ENCODE measurements around the gene CADPS2.

CADPS2 gene

DNA sequence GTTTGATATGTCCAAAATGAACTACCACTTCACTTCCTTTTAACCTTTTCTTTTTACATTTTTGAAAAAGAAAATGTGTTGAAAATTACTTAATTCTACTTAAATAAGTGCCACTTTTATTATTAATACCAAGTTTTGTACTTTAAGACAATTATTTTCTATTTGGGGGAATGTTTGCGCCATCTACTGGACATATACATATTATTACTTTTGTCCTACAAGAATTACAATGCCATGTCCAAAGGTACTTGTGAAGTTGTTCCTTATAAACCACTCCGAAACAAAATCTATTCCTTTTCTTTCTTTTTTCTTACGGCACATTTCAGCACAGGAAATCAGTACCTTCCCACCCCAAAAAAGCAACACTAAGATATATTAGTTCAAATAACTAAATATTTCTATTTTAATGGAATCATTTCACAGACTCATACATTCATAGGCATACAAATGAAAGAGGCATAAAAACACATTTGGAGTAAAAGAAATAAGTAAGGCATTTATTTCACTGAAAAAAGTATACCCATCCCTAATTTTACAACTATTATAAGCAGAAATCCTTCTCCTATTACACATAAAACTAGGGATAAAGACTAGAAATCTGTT, 357.3 kb downstream of the CADPS2 start:
- H2AFZ ChIP-seq (ENCODE audit: low read length), result no peak overlapping the region
- H3K79me2 ChIP-seq (ENCODE audit: insufficient read depth, low read length), result no peaks in the 10 kb centered on the region
- no peaks in the 10 kb centered on the region for H3K36me3 ChIP-seq (ENCODE audit: insufficient read depth, low read length)
- H4K20me1 ChIP-seq (ENCODE audit: insufficient read depth, low read length), result no peaks in the 10 kb centered on the region
- H3K27me3 ChIP-seq (ENCODE audit: insufficient read depth, low read length), result no peaks in the 10 kb centered on the region
- H3F3A ChIP-seq (ENCODE audit: insufficient read depth, low read length), result no peaks in the 10 kb centered on the region
- H3K4me2 ChIP-seq (ENCODE audit: low read length), result no peak overlapping the region
- H3K9me2 ChIP-seq (ENCODE audit: low read depth, low read length), result no peaks in the 10 kb centered on the region
- H3K27ac ChIP-seq (ENCODE audit: low read depth, low read length, poor library complexity, severe bottlenecking), result no peak overlapping the region
- H3K4me1 ChIP-seq (ENCODE audit: insufficient read depth, low read length, severe bottlenecking), result no peaks in the 10 kb centered on the region
- no peak overlapping the region for H3K4me3 ChIP-seq (ENCODE audit: low read depth, low read length, poor library complexity, severe bottlenecking)
- no peaks in the 10 kb centered on the region for H3K9me3 ChIP-seq (ENCODE audit: low read length)
- TF ChIP-seq, protein P1, sequence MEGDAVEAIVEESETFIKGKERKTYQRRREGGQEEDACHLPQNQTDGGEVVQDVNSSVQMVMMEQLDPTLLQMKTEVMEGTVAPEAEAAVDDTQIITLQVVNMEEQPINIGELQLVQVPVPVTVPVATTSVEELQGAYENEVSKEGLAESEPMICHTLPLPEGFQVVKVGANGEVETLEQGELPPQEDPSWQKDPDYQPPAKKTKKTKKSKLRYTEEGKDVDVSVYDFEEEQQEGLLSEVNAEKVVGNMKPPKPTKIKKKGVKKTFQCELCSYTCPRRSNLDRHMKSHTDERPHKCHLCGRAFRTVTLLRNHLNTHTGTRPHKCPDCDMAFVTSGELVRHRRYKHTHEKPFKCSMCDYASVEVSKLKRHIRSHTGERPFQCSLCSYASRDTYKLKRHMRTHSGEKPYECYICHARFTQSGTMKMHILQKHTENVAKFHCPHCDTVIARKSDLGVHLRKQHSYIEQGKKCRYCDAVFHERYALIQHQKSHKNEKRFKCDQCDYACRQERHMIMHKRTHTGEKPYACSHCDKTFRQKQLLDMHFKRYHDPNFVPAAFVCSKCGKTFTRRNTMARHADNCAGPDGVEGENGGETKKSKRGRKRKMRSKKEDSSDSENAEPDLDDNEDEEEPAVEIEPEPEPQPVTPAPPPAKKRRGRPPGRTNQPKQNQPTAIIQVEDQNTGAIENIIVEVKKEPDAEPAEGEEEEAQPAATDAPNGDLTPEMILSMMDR (IDR thresholded peaks at IDR 0.05; ENCODE audit: low read length), result peak; percentile 80
- TF ChIP-seq EZH2 (IDR thresholded peaks at IDR 0.05; ENCODE audit: borderline replicate concordance, low read length), result no peak
- no peak overlapping the region for H3K9ac ChIP-seq (ENCODE audit: low read length)

DNA sequence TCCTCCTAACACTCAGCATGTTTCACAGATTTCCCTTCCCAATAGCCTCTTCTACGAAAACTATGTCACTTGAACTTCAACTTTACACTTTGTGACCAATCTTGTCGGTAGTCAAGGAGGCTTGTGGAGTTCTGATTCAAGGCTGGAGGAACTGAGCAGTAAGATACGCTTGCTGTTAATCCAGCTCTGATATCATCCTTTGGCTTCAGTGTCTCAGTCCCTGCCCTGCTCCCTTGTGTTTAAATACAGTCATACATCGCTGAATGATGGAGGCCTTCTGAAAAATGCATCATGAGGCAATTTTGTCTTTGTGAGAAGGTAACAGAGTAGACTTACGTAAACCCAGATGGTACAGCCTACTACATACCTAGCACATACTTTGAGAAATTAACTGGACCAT, 360.9 kb downstream of the CADPS2 start:
- Histone ChIP-seq H4K20me1 (ENCODE audit: insufficient read depth, low read length) (no peaks in the 10 kb centered on the region), H3K36me3 (ENCODE audit: insufficient read depth, low read length) (no peaks in the 10 kb centered on the region), H3K27ac (ENCODE audit: low read depth, low read length, poor library complexity, severe bottlenecking) (no peak overlapping the region), H3K27me3 (ENCODE audit: insufficient read depth, low read length) (no peaks in the 10 kb centered on the region; the same call in 1 of the 2 replicates), H3K9me3 (ENCODE audit: low read length) (no peaks in the 10 kb centered on the region), H3K9me2 (ENCODE audit: low read depth, low read length) (no peaks in the 10 kb centered on the region), H2AFZ (ENCODE audit: low read length) (no peak overlapping the region), H3F3A (ENCODE audit: insufficient read depth, low read length) (no peaks in the 10 kb centered on the region), H3K79me2 (ENCODE audit: insufficient read depth, low read length) (no peaks in the 10 kb centered on the region), H3K9ac (ENCODE audit: low read length) (no peak overlapping the region), H3K4me3 (ENCODE audit: low read depth, low read length, poor library complexity, severe bottlenecking) (no peak overlapping the region), H3K4me2 (ENCODE audit: low read length) (no peak overlapping the region), H3K4me1 (ENCODE audit: insufficient read depth, low read length, severe bottlenecking) (no peaks in the 10 kb centered on the region)
- TF ChIP-seq, protein P1 (IDR thresholded peaks at IDR 0.05; ENCODE audit: low read length), result no peak
- TF ChIP-seq EZH2 (IDR thresholded peaks at IDR 0.05; ENCODE audit: borderline replicate concordance, low read length), result no peak

DNA sequence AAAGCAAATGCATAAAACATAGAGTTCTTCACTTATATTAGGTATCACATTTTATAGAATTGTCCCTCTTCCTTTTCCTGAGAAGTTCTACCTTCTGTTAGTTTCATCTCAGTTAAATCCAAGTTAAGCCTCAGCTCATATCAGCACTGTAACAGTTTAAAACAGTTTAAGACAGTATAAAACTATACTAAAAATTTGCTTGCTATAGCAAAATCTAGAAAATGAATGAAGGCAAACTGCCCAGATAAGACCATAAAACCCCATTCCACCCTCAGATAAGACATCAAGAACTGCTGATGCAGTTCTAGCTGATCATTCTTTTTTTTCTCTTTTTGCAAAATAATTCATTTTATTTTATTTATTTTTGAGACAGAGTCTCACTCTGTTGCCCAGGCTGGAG, 364.5 kb downstream of the CADPS2 start:
- no peaks in the 10 kb centered on the region for H3K79me2 ChIP-seq (ENCODE audit: insufficient read depth, low read length)
- H3K9me2 ChIP-seq (ENCODE audit: low read depth, low read length), result no peaks in the 10 kb centered on the region
- no peak overlapping the region for H3K27ac ChIP-seq (ENCODE audit: low read depth, low read length, poor library complexity, severe bottlenecking)
- TF ChIP-seq, protein P1 (IDR thresholded peaks at IDR 0.05; ENCODE audit: low read length), result no peak
- TF ChIP-seq EZH2 (IDR thresholded peaks at IDR 0.05; ENCODE audit: borderline replicate concordance, low read length), result no peak
- no peaks in the 10 kb centered on the region for H3K4me1 ChIP-seq (ENCODE audit: insufficient read depth, low read length, severe bottlenecking)
- H3K36me3 ChIP-seq (ENCODE audit: insufficient read depth, low read length), result no peaks in the 10 kb centered on the region
- no peaks in the 10 kb centered on the region for H4K20me1 ChIP-seq (ENCODE audit: insufficient read depth, low read length)
- H3K9me3 ChIP-seq (ENCODE audit: low read length), result no peaks in the 10 kb centered on the region
- H3K4me3 ChIP-seq (ENCODE audit: low read depth, low read length, poor library complexity, severe bottlenecking), result no peak overlapping the region
- H3K27me3 ChIP-seq (ENCODE audit: insufficient read depth, low read length), result no peaks in the 10 kb centered on the region; the same call in 1 of the 2 replicates
- no peak overlapping the region for H3K4me2 ChIP-seq (ENCODE audit: low read length)
- H3F3A ChIP-seq (ENCODE audit: insufficient read depth, low read length), result no peaks in the 10 kb centered on the region
- no peak overlapping the region for H2AFZ ChIP-seq (ENCODE audit: low read length)
- no peak overlapping the region for H3K9ac ChIP-seq (ENCODE audit: low read length)
